G401.6 (cell line): ENCODE data around the gene VWA3A.

Source experiments
- FAIRE-seq: peaks from 2 replicates; lab custom pipeline; 2012; peaks lifted over from hg19 to GRCh38; lab: Jason Lieb, UNC

VWA3A gene

DNA sequence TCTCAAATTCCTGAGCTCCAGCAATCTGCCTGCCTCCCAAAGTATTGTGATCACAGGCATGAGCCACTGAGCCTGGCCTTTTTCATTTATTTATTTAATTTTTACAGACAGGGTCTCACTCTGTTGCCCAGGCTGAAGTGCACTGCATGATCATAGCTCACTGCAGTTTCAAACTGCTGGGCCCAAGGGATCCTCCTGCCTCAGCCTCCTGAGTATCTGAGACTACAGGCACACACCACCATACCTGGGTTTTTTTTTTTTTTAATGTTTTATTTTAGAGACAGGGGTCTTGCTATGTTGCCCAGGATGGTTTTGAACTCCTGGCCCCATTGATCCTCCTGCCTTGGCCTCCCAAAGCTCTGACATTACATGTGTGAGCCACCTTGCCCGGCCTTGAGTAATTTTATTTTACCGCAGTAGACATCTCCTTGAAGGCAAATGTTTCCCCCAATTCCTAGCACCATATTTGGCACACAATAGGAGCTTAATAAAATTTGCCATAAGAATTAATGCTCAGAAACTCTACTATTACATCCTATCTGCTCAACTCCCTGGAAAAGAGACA is 111.8 kb downstream of the VWA3A start:
- no peak for FAIRE-seq

DNA sequence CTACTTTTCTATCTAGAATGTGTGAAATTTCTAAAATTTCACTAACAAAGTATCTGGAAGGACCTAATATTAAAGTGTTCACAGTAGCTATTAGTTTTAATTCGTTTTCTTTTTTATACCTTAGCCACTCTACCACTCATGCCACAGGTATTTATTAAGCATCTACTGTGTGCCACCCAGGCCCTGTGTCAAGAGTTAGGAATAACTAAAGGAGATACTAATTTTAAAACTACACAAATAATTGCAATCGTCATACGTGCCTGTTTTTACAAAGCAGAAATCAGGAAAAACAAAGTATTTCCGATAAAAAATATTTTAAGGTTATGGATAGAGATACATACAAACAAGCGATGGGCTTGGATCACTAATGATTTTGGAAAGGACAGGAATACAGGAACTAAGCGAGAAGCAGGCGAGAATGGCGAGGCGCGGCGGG is 113.3 kb downstream of the VWA3A start:
- FAIRE-seq: no peak

DNA sequence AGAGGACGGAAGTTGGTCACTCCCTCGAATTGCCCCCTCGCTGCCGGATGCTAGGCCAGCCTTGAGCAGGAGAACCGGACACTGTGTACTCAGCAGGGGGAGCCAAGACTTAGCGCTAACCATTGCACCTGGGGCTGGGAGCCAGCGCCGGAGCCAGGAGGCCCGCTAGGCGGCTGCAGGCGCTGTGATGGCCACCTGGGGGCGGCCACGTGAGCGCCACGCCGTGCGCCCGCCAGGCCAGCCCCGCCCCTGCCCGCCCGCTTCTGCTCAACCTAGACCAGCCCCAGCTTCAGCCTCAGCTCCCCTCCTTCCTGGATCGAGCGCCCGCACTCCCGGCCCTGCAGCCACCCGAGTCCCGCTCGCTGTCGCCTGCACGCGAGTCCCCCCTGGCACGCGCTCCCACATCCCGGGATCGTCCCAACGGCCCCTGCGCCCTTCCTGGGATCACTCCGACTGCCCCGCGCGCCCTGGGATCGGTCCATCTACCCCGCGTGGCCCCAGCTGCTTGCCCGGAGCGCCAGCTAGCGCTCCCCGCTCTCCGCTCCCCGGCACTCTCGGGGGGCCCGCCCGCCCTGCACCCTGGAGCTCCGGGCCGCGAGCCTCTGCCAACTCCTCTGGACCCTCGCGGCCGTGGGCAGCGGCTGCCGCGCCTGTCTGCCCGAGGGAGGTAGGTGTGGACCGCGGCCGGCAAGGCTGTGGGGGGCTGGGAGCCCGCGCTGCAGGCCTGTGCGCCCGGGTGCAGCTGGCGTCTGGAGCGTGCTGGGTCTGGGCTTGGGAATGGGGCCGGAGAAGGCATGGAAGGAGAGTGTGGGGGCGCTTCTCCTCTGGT is 113.9 kb downstream of the VWA3A start, which contains the start of gene EEF2K:
Gene EEF2K (plus strand): TSS at position 266 of the 829 bp plus-strand sequence. CDS start 19,452 bp downstream, outside the sequence.
- no peak for FAIRE-seq
